OCI-LY3 (cell line): ENCODE data around the gene HOXA5.

Experiments
- CTCF ChIP-seq: fragments of 200-600, 300-600 bp; sonication (generic); IDR thresholded peaks from 2 replicates; pipeline ENCODE4 v1.5.1; 2014; ENCODE audit warnings: antibody characterized with exemption, low read length, low read depth
- EZH2phosphoT487 ChIP-seq: fragments of 200-600 bp; shearing (Covaris generic); IDR thresholded peaks from 2 replicates; pipeline ENCODE4 v1.6.1; 2018; ENCODE audit warnings: antibody characterized with exemption, mixed run types, low read depth

GRCh38 chr7:27163288-27164044 lies 20.0 kb upstream of the HOXA5 start:
- no peak for TF ChIP-seq CTCF
- no peak for TF ChIP-seq EZH2phosphoT487
